ENCODE results near the gene OFD1.

DNA sequence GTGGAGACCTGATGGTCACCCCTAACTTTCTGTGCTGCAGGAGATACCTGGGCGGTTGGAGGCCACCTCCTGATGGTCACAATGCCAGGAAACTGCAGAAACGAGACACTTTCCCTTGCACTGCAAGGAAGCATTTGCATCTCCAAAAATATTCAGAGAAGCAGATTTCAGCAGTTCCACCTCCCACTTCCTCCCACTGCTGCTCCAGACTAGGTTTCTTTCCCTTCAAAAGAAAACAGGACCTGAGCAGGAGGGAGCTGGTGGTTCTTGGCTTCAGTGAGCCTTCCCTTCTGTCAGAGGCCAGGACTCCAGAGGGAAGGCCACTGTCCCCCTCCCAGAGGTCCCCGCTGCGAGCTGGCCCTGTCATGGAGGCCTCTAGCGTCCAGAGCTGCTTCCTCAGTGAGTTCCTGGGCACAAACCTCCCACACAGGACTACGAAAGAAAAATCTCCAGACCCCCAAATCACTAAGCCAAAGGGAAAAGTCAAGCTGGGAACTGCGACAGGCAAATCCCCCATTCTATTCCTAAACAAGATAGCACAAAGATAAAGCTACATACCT is 46.4 kb downstream of the OFD1 start:
- TF ChIP-seq, protein P1, sequence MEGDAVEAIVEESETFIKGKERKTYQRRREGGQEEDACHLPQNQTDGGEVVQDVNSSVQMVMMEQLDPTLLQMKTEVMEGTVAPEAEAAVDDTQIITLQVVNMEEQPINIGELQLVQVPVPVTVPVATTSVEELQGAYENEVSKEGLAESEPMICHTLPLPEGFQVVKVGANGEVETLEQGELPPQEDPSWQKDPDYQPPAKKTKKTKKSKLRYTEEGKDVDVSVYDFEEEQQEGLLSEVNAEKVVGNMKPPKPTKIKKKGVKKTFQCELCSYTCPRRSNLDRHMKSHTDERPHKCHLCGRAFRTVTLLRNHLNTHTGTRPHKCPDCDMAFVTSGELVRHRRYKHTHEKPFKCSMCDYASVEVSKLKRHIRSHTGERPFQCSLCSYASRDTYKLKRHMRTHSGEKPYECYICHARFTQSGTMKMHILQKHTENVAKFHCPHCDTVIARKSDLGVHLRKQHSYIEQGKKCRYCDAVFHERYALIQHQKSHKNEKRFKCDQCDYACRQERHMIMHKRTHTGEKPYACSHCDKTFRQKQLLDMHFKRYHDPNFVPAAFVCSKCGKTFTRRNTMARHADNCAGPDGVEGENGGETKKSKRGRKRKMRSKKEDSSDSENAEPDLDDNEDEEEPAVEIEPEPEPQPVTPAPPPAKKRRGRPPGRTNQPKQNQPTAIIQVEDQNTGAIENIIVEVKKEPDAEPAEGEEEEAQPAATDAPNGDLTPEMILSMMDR (IDR thresholded peaks at IDR 0.05) = no peak
- TF ChIP-seq EP300 (IDR thresholded peaks at IDR 0.05) = no peak
- TF ChIP-seq, protein P2, sequence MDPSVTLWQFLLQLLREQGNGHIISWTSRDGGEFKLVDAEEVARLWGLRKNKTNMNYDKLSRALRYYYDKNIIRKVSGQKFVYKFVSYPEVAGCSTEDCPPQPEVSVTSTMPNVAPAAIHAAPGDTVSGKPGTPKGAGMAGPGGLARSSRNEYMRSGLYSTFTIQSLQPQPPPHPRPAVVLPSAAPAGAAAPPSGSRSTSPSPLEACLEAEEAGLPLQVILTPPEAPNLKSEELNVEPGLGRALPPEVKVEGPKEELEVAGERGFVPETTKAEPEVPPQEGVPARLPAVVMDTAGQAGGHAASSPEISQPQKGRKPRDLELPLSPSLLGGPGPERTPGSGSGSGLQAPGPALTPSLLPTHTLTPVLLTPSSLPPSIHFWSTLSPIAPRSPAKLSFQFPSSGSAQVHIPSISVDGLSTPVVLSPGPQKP (IDR thresholded peaks at IDR 0.05; ENCODE audit: low read depth, low read length) = no peak

Measured in A549 (cell line).